CD4-positive, alpha-beta T cell (primary cell): ENCODE measurements around the gene TAGLN2. TPM values are rescaled to one million over a fixed set of nuclear protein-coding genes. Genes with fewer than 3 reads are reported as not detected.

ENCODE experiments used
- ATAC-seq: fragments of 200-7000 bp; cut with Tn5 transposase; one replicate; pipeline ENCODE4 v1.10.0; 2022; ENCODE audit warnings: mild to moderate bottlenecking; ENCODE audit not compliant: poor library complexity
- CTCF ChIA-PET: fragments of 350-600 bp; sonication (Branson Sonifier 250); formaldehyde crosslinking; loops from one replicate; lab custom pipeline; 2021; ENCODE audit warnings: antibody characterized with exemption, inconsistent platforms; lab: Charles Lee
- POLR2A ChIA-PET: fragments of 350-600 bp; sonication (Branson Sonifier 250); formaldehyde crosslinking; loops from one replicate; lab custom pipeline; 2021; ENCODE audit warnings: antibody characterized with exemption, inconsistent platforms; lab: Charles Lee
- DNase-seq, 14 experiments: peaks; one replicate each; pipeline ENCODE4 v3.0.0-alpha.2; 2013 to 2020; ENCODE audit warnings: mixed read lengths in 2 of 14
- H3K27ac ChIP-seq, 2 donors: one replicate each; pipeline versions ENCODE4 v1.5.1 to v1.7.0; 2013; ENCODE audit warnings: low read length in 2 of 2, low read depth in 1 of 2, mild to moderate bottlenecking in 1 of 2
- H3K27me3 ChIP-seq, 2 experiments: 1 replicate in 1 of 2; 2 replicates in 1 of 2; pipeline versions ENCODE4 v1.6.1 to v1.7.0; 2013; ENCODE audit warnings: low read length in 2 of 2, control low read depth in 1 of 2, mild to moderate bottlenecking in 1 of 2, moderate library complexity in 1 of 2; ENCODE audit not compliant: insufficient read depth in 2 of 2, control insufficient read depth in 1 of 2
- H3K36me3 ChIP-seq: one replicate; pipeline ENCODE4 v1.6.1; 2013; ENCODE audit warnings: low read length, control low read depth; ENCODE audit not compliant: insufficient read depth
- H3K4me1 ChIP-seq: one replicate; pipeline ENCODE4 v1.6.1; 2013; ENCODE audit warnings: low read length, control low read depth; ENCODE audit not compliant: insufficient read depth
- H3K4me3 ChIP-seq: one replicate; pipeline ENCODE4 v1.5.1; 2013; ENCODE audit warnings: mild to moderate bottlenecking, low read length, moderate library complexity
- H3K9me3 ChIP-seq, 2 experiments: 1 replicate in 1 of 2; 2 replicates in 1 of 2; pipeline versions ENCODE4 v1.6.1 to v1.7.0; 2013; ENCODE audit warnings: low read length in 2 of 2, mild to moderate bottlenecking in 2 of 2, control low read depth in 1 of 2, moderate library complexity in 1 of 2; ENCODE audit not compliant: control insufficient read depth in 1 of 2, insufficient read depth in 1 of 2
- H3K27ac Mint-ChIP-seq: one replicate; pipeline ENCODE4 v1.8.0; 2020; ENCODE audit warnings: mixed read lengths
- H3K27me3 Mint-ChIP-seq: one replicate; pipeline ENCODE4 v1.8.0; 2021; ENCODE audit warnings: mixed read lengths
- H3K36me3 Mint-ChIP-seq: one replicate; pipeline ENCODE4 v1.8.0; 2021; ENCODE audit warnings: low read depth, mixed read lengths
- H3K4me1 Mint-ChIP-seq: one replicate; pipeline ENCODE4 v1.8.0; 2021; ENCODE audit warnings: low read depth, mixed read lengths
- H3K4me3 Mint-ChIP-seq: one replicate; pipeline ENCODE4 v1.8.0; 2020; ENCODE audit warnings: mild to moderate bottlenecking, mixed read lengths
- H3K9me3 Mint-ChIP-seq: one replicate; pipeline ENCODE4 v1.8.0; 2020; ENCODE audit warnings: mixed read lengths
- intact Hi-C, 2 experiments: fragments of 100-400 bp; cut with DNase I in 1 of 2; cut with micrococcal nuclease in 1 of 2; formaldehyde crosslinking; loops; one replicate each; pipeline versions ENCODE4 v1.15.1 to v1.9.0; 2023 to 2025; cut with DNase I, micrococcal nuclease
- total RNA-seq, 174 experiments: library from RNA in 2 of 174; stranded (reverse) in 2 of 174; gene quantifications; one replicate each; pipeline ENCODE4 v1.2.3 and lab custom pipeline; 2021 to 2026
- TF ChIP-seq, protein P1 (sequence below): fragments of 200-600 bp; IDR thresholded peaks from one replicate; pipeline ENCODE4 v1.8.0; 2022; ENCODE audit warnings: antibody characterized with exemption, mild to moderate bottlenecking

The TAGLN2 gene
- total RNA-seq, 2 experiments from 2014 or later: 301 to 311 TPM

DNA sequence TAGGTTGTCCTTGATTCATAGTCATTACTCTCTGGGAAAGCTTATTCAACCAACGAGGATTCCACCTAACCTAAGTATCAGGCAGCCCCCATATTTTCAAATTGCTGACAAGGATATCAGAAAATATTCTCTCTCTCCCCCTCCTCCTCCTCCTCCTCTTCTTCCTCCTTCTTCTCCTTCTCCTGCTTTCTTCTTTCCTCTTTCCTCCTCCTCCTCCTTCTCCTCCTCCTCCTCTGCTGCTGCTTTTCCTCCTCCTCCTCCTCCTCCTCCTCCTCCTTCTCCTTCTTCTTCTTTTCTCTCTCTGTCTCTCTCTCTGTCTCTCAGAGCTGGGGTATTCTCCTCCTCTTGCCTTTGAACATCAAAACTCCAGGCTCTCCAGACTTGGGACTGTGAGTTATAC lies 22.6 kb upstream of the TAGLN2 start:
- H3K27me3 ChIP-seq: peaks cover 22 to 39% of the 10 kb centered on the region in 2 experiments
- H3K27me3 Mint-ChIP-seq: peaks cover 40% of the 10 kb centered on the region
- H3K9me3 Mint-ChIP-seq: no peaks in the 10 kb centered on the region
- ChIA-PET CTCF (no interaction called here), POLR2A (no interaction called here)
- H3K27ac Mint-ChIP-seq: no peak overlapping the region
- H3K36me3 Mint-ChIP-seq: no peaks in the 10 kb centered on the region
- ATAC-seq (no peak), DNase-seq (no peak)
- peaks cover 15% of the 10 kb centered on the region for H3K4me1 ChIP-seq
- peaks cover 10% of the 10 kb centered on the region for H3K4me1 Mint-ChIP-seq
- H3K4me3 Mint-ChIP-seq: no peak overlapping the region
- no peak overlapping the region for H3K27ac ChIP-seq
- no peaks in the 10 kb centered on the region for H3K36me3 ChIP-seq
- intact Hi-C loops: loop anchor here in 1 of 2 experiments (5.0 kb wide), 3 partner anchors 151 to 816 kb away; no protein-coding TSS in a partner anchor
- TF ChIP-seq, protein P1, sequence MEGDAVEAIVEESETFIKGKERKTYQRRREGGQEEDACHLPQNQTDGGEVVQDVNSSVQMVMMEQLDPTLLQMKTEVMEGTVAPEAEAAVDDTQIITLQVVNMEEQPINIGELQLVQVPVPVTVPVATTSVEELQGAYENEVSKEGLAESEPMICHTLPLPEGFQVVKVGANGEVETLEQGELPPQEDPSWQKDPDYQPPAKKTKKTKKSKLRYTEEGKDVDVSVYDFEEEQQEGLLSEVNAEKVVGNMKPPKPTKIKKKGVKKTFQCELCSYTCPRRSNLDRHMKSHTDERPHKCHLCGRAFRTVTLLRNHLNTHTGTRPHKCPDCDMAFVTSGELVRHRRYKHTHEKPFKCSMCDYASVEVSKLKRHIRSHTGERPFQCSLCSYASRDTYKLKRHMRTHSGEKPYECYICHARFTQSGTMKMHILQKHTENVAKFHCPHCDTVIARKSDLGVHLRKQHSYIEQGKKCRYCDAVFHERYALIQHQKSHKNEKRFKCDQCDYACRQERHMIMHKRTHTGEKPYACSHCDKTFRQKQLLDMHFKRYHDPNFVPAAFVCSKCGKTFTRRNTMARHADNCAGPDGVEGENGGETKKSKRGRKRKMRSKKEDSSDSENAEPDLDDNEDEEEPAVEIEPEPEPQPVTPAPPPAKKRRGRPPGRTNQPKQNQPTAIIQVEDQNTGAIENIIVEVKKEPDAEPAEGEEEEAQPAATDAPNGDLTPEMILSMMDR: no peak
- no peak overlapping the region for H3K4me3 ChIP-seq
- no peaks in the 10 kb centered on the region for H3K9me3 ChIP-seq

GRCh38 chr1:159946242-159947187 lies 21.2 kb upstream of the TAGLN2 start:
- no peak for ATAC-seq
- CTCF ChIA-PET: interaction anchor here (0.9 to 2.2 kb wide), 8 partner anchors 22 to 166 kb away, joined by 3 to 25 read pairs (median 7); partner anchors contain the start of genes DUSP23 and TAGLN2
- Mint-ChIP-seq H3K4me1 (peaks cover 10% of the 10 kb centered on the region), H3K36me3 (no peaks in the 10 kb centered on the region), H3K4me3 (peak overlapping the region; percentile 23), H3K27me3 (peaks cover 42% of the 10 kb centered on the region), H3K9me3 (no peaks in the 10 kb centered on the region), H3K27ac (no peak overlapping the region)
- H3K27me3 ChIP-seq: peaks cover 22 to 27% of the 10 kb centered on the region in 2 experiments
- TF ChIP-seq, protein P1: no peak
- H3K27ac ChIP-seq: no peak overlapping the region
- intact Hi-C loops: loop anchor here in 1 of 2 experiments (5.0 kb wide), 3 partner anchors 149 to 814 kb away; no protein-coding TSS in a partner anchor
- H3K9me3 ChIP-seq: no peaks in the 10 kb centered on the region
- POLR2A ChIA-PET: interaction anchor here (1.0 to 1.6 kb wide), 6 partner anchors 9 to 61 kb away, joined by 3 to 7 read pairs (median 4); partner anchors contain the start of gene TAGLN2
- peaks cover 15% of the 10 kb centered on the region for H3K4me1 ChIP-seq
- H3K36me3 ChIP-seq: no peaks in the 10 kb centered on the region
- DNase-seq: no peak
- H3K4me3 ChIP-seq: no peak overlapping the region

DNA sequence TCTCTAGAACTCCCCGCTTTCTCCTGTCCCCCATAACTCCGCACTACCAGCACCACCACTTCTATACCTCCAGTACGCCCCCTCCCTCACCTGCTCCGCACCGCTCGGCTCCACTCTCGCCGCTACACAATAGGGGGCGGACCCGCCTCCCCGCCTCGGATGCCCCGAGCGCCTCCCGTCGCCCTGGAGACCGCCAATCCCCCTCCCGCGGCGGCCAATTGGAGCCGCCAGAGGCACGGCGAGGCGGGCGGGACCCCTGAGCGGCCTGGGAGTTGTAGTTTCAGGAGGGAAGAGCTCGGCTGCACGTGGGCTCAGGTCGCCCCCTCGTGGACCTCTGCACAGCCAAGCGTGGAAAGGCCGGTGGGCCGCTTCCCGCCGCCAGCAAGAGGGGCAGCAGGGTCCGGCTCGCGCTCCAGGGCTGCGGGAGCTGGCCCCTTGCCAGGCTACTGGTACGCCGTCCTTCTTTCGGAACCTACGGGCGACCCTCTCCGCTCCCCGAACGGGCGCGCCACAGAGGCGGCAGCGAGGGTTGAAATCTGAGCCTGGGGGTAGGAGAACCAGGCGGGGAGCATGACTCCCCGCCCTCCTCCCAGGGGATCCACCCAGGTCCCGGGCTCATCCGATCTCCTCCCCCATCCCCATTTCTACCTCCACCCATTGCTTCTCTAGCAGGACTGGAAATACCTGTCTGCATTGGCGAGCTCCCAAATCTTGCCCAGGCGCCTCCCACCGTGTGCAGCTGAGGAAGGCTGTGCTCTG lies 20.4 kb upstream of the TAGLN2 start, which contains the start of gene IGSF9:
IGSF9 (minus strand) TSS at position 131 of the 759 bp plus-strand sequence. CDS start 2,159 bp downstream, outside the sequence.
- TF ChIP-seq, protein P1: peak; percentile 63
- DNase-seq: peak; percentile 53 to 89 (median 72)
- POLR2A ChIA-PET: interaction anchor here (1.0 to 1.6 kb wide), 7 partner anchors 9 to 62 kb away, joined by 3 to 7 read pairs (median 4); partner anchors contain the start of gene TAGLN2
- Mint-ChIP-seq H3K36me3 (no peaks in the 10 kb centered on the region), H3K4me1 (peaks cover 10% of the 10 kb centered on the region), H3K27ac (no peak within 1 kb of the TSS), H3K9me3 (no peaks in the 10 kb centered on the region), H3K4me3 (peak within 1 kb of the TSS; percentile 62), H3K27me3 (peaks cover 42% of the 10 kb centered on the region)
- Histone ChIP-seq H3K9me3 (no peaks in the 10 kb centered on the region), H3K4me1 (peaks cover 15% of the 10 kb centered on the region), H3K27me3 (peaks cover 22 to 26% of the 10 kb centered on the region in 2 experiments), H3K4me3 (peak within 1 kb of the TSS; percentile 46), H3K27ac (no peak within 1 kb of the TSS), H3K36me3 (no peaks in the 10 kb centered on the region)
- CTCF ChIA-PET: interaction anchor here (0.9 to 2.2 kb wide), 8 partner anchors 21 to 165 kb away, joined by 3 to 25 read pairs (median 7); partner anchors contain the start of genes DUSP23 and TAGLN2
- intact Hi-C loops: loop anchor here (1.0 to 5.0 kb wide), 4 partner anchors 147 to 813 kb away; no protein-coding TSS in a partner anchor
- peak; percentile 97 for ATAC-seq
